NCI-H128 (cell line): Measurements from ENCODE around the gene ZNF24.

ENCODE experiments used
- DNase-seq: peaks from one replicate; lab custom pipeline; 2025; ENCODE audit not compliant: unreplicated experiment; lab: John Stamatoyannopoulos, UW

ZNF24 gene

DNA sequence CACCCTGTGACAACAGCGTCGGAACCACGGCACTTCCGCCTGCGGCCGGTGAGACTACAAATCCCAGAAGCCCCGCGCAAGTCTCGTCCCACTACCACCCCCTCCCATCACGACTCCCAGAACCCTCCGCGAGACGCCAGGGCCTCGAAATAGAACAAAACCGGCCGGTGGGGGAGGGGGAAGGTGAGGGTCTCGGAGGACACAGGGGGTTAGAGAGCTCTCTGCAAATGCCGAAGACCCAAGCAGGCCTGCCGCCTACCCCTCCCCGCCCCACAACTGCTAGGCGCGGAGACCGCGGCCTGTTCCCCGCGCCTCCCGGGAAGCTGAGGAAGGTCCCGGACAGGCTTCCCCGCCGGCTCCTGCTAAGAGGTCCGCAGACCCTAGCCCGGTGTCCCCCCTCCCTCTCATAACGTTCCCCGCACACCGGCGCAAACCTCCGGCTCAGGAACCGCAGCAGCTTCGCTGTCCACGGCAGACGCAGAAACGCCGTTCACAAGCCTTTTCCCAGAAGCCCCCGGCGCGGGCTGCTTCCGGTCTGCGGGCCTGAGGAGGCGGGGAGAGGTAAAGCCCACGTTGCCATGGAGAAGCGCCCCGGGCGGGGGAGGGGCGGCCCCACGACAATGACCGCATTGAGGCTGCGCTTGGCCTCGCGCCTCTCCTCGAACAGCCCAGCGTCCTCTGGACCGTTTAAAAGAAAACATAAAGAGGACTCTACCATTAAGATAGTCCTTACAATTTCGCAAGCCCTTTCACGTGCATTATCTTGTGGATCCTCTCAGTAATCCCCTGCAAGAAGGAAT is at the start of gene ZNF24:
ZNF24 (minus strand) TSS at position 485 of the 800 bp plus-strand sequence. CDS start 3,770 bp downstream, outside the sequence.
- DNase-seq: peak; percentile 94

GRCh38 chr18:35393716-35394115 is 49.5 kb upstream of the ZNF24 start:
- no peak for DNase-seq

GRCh38 chr18:35392375-35392774 is 48.2 kb upstream of the ZNF24 start:
- DNase-seq: no peak

GRCh38 chr18:35390951-35391700 is 46.9 kb upstream of the ZNF24 start:
- DNase-seq: no peak

DNA sequence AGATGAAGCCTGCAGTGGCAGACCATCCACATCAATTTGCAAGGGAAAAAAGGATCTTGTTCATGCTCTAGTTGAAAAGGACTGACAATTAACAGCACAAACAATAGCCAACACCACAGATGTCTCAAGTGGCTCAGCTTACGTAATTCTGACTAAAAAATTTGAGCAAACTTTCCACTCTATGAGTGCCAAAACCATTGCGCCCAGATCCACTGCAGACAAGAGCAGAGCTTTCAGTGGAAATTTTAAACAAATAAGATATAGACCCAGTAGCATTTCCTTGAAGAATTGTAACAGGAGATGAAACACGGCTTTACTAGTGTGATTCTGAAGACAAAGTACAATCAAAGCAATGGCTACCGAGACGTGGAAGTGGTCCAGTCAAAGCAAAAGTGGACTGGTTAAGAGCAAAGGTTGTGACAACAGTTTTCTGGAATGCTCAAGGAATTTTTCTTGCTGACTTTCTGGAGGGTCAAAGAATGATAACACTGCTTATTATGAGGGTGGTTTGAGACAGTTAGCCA is 44.9 kb upstream of the ZNF24 start:
- DNase-seq: no peak

GRCh38 chr18:35387152-35387571 is 42.9 kb upstream of the ZNF24 start:
- no peak for DNase-seq

DNA sequence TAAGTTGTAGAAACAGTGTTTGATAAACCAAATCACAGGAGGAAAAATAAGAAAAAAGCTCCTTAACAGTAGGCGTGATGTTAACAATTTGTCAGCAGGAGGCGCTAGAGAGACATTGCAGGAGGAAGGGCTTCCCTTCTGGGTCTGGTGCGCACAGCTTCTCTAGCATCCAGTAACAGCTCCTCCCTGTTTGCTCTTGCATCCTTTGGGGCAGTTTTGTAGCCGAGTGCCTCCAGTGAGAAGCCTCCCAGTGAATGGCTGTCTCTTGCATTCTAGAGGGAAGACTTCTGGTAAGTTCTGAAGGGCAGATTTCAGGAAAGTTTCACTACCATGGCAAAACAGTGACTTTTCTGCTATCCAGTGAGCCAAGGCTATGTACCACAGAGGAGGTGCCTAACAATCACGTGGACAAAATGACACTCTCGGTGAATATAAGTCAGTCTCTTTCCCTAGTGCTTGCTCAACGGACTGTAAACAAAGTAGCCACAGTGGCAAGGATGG is 42.4 kb upstream of the ZNF24 start:
- peak; percentile 67 for DNase-seq

DNA sequence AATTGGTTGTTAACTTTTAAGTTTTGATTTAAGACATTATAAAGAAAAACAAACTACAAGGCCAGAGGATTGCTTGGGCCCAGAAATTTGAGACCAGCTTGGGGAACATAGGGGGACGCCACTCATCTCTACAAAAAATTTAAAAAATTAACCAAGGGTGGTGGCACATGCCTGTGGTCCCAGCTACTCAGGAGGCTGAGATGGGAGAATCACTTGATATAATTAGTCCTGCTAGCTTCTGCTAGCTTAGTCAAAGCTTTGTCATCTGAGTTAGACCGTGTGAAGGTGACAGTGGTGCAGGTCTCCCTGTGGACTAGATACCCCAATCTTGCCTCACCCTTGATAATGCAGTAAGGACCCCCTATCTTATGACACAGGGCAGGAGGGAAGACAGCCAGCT is 38.9 kb upstream of the ZNF24 start:
- no peak for DNase-seq

DNA sequence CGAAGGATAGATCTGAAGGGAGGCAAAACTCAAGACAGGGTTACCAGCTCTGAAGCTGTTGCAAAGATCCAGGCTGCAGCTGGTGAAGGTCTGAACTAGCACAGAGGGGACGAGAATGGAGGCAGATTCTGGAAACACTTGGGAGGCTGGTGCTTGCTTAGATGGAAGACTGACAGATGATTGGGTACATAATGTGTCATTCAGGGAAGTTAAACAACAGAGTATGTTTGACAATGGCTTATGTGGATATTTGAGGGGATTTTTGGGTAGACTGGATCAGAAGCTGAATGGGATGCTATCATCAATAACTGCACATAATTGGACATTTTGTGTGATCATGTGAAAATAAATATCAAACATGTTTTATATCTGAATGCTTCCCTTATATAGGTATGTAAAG is 35.2 kb upstream of the ZNF24 start:
- no peak for DNase-seq

GRCh38 chr18:35378574-35378896 is 34.3 kb upstream of the ZNF24 start:
- DNase-seq: no peak

GRCh38 chr18:35377875-35378573 is 33.8 kb upstream of the ZNF24 start:
- no peak for DNase-seq

- DNase-seq: peak; percentile 39
These were observed 32.8 kb upstream of the ZNF24 start, which contains the start of gene ZNF396 for GRCh38 chr18:35376742-35377695. TSS of gene ZNF396 (minus strand) at chr18:35377337. CDS start at chr18:35374292, 3,045 bp downstream.

DNA sequence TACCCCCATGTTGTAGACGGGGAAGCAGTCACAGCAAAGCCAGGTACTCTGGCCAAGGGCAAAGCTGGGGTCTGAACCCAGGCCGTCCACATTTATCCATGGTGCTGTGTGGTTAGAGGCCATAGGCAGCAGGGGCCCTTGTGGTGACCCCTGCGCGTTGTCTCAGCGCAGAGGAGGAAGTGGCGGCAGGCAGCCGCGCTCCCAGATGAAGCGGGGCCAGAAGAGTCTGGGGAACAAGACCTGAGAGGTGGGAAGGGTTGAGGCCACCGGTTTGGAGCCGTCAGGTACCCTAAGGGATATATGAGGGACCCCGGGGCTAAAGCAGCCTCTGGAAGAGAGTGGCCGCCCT is 32.1 kb upstream of the ZNF24 start:
- DNase-seq: no peak

DNA sequence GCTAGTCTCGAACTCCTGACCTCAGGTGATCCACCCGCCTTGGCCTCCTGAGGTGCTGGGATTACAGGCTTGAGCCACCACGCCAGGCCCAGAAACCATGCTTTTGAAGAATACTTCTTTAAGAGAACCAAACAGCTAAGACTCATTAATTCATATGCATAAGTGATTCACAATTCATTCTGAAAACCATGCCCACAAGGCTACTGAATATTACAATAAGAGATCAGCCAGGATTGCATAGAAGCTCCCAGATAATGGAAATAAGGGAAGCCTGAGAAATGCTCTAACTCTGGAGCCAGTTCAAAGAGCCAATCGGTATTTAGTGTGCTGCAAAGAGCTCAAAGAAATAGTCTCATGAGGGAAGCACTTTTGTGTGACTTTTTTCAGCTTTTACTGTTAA is 30.5 kb upstream of the ZNF24 start:
- no peak for DNase-seq

GRCh38 chr18:35371412-35372195 is 27.4 kb upstream of the ZNF24 start:
- DNase-seq: no peak

GRCh38 chr18:35369126-35369525 is 24.9 kb upstream of the ZNF24 start:
- no peak for DNase-seq

DNA sequence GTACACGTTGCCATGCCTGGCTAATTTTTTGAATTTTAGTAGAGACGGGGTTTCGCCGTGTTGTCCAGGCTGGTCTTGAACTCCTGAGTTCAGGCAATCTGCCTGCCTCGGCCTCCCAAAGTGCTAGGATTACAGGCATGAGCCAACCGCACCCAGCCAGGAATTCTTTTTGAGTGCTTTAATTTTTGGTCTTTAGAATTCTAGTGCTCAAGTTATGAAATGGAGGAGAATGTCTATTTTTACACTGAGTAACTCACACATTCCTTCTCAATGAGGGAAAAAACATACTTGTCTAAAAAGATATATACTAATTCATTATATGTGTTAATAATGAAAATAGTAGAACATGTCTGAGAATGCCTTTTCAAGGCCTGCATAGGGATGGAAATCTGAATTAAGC is 24.4 kb upstream of the ZNF24 start:
- DNase-seq: no peak

DNA sequence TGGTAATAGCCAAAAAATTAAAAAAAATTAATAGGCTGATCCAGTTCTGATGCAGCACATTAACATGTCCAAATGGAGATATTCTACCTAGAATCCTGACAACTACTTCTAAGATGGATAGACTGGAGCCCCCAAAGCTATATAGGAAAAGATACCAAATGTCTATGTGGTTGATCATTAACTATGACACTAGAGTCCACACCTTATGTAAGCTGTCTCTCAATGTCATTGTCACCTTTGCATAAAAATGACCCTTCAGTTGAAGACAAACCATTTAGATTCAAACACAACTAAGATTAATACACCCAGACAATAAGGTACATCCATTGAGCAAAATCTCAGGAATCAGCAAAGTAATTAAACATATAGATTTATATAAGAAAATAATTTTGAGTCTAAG is 18.3 kb upstream of the ZNF24 start:
- DNase-seq: no peak

DNA sequence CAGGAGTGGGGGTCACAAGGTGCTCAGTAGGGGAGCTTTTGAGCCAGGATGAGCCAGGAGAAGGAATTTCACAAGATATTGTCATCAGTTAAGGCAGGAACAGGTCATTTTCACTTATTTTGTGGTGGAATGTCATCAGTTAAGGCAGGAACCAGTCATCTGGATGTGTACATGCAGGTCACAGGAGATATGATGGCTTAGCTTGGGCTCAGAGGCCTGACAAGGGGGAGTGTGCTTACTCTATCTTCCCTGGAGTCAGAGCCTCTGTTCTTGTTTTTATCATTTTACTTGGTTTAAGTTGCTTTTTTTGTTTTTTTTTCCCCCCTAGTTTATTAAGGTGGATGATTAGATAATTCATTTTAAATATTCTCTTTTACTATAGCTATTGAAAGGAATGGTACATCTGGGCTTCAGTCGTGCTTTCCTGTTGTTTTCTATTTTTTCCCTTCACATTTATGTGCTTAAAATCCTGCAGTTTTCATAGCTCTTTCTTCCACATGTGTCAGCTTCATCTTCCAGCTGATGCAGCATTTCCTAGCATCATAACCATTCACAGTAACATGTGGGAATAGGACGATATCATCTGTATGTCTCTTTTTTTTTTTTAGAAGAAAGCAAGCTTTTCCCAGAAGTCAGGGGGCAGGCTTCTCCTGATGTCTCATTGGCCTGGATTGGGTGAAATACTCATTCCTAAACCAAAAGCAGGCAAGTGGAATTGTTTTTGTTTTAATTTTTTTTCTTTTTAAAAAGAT is 17.5 kb upstream of the ZNF24 start:
- DNase-seq: no peak
